Measurements from ENCODE around the gene YPEL5.

DNA sequence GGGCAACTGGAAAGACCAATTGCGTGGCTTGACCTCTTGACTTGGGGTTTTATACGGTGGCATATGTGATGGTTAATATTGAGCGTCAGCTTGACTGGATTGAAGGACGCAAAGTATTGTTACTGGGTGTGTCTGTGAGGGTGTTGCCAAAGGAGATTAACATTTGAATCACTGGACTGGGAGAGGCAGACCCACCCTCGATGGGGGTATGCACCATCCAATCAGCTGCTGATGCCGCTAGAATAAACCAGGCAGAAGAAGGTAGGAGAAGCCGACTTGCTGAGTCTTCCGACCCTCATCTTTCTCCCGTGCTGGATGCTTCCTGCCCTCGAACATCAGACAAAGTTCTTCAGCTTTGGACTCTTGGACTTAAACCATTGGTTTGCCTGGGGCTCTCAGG, 34.2 kb upstream of the YPEL5 start:
- TF ChIP-seq EP300 (IDR thresholded peaks at IDR 0.05) = no peak
- no peak for TF ChIP-seq POLR2A (IDR thresholded peaks at IDR 0.05)
